Gastrocnemius medialis (tissue), 4 donors: ENCODE results near the gene BRIP1.
"Not testable (repeated sequence)": the region's sequence is repeated elsewhere in the genome, so short reads cannot be mapped to it uniquely, and the experiment has no call there.

ENCODE experiments used
- POLR2A ChIP-seq, 2 donors: fragments of 450-650 bp; IDR thresholded peaks; one replicate each; pipeline ENCODE4 v1.6.1; 2017; ENCODE audit warnings: antibody characterized with exemption in 2 of 2, mild to moderate bottlenecking in 2 of 2, moderate library complexity in 2 of 2
- TF ChIP-seq, protein P1 (sequence below), 5 experiments: fragments of 450-650 bp in 3 of 5; fragments of 200-600 bp in 2 of 5; sonication (generic) in 2 of 5; IDR thresholded peaks in 4 of 5; conservative IDR thresholded peaks in 1 of 5; 1 replicate in 4 of 5; 2 replicates in 1 of 5; pipeline ENCODE4 v1.5.1; 2016 to 2019; ENCODE audit warnings: antibody characterized with exemption in 5 of 5, mild to moderate bottlenecking in 3 of 5, moderate library complexity in 3 of 5

DNA sequence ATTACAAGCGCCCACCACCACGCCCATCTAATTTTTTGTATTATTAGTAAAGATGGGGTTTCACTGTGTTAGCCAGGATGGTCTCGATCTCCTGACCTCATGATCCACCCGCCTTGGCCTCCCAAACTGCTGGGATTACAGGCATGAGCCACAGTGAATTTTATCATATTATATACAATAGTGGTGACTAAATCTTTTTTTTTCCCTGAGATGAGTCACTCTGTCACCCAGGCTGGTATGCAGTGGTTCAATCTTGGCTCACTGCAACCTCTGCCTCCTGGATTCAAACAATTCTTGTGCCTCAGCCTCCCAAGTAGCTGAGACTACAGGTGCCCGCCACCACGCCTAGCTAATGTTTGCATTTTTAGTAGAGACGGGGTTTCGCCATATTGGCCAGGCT, 22.5 kb upstream of the BRIP1 start:
- not testable (repeated sequence) for TF ChIP-seq POLR2A (IDR thresholded peaks at IDR 0.05)
- TF ChIP-seq, protein P1, sequence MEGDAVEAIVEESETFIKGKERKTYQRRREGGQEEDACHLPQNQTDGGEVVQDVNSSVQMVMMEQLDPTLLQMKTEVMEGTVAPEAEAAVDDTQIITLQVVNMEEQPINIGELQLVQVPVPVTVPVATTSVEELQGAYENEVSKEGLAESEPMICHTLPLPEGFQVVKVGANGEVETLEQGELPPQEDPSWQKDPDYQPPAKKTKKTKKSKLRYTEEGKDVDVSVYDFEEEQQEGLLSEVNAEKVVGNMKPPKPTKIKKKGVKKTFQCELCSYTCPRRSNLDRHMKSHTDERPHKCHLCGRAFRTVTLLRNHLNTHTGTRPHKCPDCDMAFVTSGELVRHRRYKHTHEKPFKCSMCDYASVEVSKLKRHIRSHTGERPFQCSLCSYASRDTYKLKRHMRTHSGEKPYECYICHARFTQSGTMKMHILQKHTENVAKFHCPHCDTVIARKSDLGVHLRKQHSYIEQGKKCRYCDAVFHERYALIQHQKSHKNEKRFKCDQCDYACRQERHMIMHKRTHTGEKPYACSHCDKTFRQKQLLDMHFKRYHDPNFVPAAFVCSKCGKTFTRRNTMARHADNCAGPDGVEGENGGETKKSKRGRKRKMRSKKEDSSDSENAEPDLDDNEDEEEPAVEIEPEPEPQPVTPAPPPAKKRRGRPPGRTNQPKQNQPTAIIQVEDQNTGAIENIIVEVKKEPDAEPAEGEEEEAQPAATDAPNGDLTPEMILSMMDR (IDR thresholded peaks at IDR 0.05 in 4 of 5, conservative IDR thresholded peaks at IDR 0.05 in 1 of 5), result not testable (repeated sequence)
